GM21515 (cell line): ENCODE measurements around the gene BTN1A1.
"Not testable (repeated sequence)": the region's sequence is repeated elsewhere in the genome, so short reads cannot be mapped to it uniquely, and the experiment has no call there.

Source experiments
- ATAC-seq: cut with Tn5 transposase; IDR thresholded peaks from one replicate; pipeline ENCODE4 v1.9.1; 2021; ENCODE audit not compliant: unreplicated experiment

The BTN1A1 gene

DNA sequence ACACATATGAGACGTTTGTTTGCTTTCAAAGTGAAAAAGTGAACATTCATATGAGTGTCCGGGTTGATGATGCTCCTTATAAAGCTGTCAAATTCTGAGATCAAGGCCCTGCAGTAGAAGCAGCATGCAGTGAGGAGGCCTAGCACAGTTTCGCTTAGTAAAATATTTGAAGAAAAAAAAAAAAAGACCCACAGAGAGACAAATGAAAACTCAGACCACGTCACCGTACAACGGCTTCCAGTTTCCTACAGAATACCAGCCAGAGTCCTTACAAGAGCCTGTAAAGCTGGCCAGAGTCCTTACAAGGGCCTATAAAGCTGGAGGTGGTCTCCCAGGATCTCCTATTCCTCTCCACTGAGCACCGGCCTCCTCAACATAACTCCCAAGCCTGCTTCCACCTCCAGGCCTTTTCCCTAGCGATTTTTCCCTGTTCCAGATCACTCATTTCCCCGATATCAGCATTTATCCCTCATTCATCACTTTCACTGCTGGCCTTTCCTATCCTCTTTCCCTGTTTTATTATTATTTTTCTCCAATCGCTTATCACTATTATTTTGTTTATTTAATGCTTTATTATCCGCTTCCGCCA lies 36.6 kb downstream of the BTN1A1 start:
- ATAC-seq = no peak

DNA sequence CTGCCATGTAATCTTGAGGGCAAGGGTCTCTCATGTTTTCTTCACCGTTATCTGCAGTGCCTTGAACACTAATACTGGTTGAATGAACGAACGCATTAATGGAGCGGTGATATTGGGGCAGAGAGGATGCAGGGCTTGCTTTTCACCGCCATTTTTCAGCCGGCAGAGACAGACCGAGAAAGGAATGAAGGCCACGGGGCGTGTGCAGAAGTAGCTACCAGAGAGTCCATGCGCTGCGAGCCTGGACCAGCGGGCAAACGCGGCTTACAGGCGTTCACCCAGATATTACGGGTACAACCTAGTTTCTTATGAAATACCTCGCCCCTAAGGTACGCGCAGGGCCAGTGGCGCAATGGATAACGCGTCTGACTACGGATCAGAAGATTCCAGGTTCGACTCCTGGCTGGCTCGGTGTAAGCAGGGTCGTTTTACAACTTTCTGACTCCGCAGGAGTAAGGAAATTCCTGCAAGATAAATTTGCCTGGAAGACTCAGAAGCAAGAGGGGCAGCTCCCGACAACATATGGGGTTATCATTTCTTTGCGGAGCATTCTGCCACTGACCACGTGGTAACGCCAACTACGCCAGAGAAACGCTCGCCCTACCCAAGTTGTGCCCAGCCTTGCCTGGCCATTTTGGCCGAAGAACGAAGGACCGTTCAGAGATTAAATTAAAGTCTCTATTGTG lies 37.2 kb downstream of the BTN1A1 start:
- ATAC-seq = peak; percentile 40

DNA sequence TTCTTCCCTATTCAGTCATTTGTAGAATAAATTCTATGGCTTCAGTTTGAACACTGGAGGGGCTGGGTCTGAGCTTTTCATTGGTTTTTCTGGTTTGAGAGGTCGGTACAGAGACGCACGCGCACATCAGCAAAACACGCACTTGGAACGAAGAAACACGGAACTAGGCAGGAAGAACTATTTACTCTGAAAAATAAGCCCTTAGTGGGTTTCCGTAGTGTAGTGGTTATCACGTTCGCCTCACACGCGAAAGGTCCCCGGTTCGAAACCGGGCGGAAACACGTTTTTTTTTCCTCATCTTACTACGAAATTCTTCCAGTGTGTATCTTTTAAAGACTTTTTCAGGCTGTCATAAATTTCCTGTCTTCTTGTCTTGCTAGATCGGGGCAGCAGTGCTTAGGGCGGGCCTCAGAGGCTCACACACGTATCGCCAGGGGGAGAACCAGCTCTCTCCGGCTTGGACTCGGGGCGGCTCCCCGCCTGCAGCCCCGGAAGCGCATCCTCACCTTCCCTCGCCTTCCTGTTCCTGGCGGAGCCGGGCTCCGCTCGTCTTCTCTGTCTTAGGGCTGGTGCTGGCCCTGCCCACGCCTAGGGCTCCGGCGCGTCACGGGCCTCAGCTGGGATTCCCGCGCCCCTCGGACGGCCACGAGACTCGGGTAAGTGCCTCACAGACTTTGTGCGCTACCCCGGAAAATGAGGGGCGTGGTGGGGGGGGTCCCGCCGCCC lies 37.9 kb downstream of the BTN1A1 start, which contains the start of gene HMGN4:
HMGN4 (plus strand) TSS at position 521 of the 726 bp plus-strand sequence. CDS start 6,841 bp downstream, outside the sequence.
- peak; percentile 47 for ATAC-seq

DNA sequence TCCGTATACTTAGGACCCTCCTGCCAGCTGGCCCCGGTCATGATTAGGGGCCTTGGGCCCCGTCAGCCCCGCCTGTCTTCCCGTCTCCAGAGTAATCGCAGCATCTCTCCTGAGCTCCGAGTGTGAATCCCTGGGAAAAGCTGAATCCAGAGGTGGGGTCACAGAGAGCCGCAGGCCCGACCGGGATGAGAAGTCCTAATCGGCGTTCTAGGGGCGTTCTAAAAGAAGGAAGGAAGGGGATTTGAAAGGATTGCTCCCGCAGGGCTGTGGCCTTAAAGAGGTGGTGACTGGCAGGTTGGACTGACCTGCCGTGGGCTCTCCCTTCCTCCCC lies 38.4 kb downstream of the BTN1A1 start:
- ATAC-seq = no peak

DNA sequence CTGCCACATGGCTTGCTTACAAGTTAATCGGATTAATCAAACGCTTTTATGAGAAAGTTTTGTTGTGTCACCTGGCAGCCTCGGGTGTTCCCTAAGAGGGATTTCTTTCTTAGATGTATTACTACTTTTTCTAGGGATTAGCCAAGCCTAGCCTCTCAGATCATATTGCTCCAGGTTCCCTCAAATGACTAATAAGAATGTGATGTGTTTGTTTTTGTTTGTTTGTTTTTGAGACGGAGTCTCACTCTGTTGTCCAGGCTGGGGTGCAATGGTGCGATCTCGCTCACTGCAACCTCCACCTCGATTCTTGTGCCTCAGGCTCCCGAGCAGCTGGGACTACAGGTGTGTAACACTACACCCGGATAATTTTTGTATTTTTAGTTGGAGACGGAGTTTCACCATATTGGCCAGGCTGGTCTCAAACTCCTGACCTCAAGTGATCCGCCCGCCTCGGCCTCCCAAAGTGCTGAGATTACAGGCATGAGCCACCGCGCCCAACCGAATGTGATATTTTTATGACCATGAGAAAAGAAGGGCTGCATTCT lies 39.0 kb downstream of the BTN1A1 start:
- ATAC-seq = no peak

DNA sequence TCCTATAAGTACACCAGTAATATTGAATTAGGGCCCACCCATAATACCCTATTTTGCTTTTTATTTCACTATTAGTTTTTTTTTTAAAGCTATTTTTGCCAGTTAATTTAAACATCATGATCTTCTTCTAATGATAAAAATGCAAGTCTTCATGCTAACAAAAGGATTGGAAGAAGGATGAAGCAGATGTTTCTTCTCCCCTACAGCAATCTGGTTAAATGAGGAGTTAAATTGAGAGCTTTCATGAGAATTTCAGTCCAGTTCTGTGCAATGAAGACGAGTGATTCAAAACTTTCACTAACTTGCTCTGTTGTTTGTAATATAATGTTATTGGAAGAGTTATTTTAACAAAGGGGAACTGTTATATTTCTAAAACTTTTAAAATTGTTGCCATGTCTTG lies 41.5 kb downstream of the BTN1A1 start:
- ATAC-seq = no peak

DNA sequence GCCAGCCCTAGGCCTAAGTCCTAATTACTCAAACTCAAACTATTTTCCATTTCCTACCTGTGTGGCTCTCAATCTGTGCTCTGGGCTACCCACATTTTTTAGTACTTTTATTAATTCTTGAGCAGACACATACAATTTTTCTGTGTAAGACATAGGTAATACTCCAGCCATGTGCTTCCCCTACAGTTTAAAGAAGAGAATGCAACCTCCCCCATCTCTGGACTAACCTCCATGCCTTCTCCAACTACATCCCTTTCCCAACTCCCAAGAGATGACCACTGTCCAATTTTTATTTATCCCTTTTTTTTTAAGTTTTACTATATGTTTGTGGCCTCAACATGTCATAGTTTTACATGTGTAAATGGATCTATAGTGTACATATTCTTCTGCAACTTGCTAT lies 43.9 kb downstream of the BTN1A1 start:
- no peak for ATAC-seq

DNA sequence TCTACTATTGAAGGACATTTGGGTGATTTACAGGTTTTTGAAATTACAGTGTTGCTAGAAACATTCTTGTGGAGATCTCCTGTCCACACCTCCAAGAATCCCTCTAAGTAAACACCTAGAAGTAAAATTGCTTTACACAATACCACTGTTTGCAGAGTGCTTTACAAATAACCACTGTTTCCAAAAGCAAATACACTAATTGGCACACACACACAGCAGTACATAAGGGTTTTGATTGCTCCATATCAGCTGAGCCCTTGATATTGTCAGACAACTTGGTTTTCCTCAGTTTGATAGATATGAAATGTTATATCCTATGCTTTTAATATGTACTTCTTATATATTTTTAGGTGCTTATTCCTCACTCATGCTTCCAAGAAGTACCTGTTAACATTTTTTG lies 44.4 kb downstream of the BTN1A1 start:
- ATAC-seq = no peak

DNA sequence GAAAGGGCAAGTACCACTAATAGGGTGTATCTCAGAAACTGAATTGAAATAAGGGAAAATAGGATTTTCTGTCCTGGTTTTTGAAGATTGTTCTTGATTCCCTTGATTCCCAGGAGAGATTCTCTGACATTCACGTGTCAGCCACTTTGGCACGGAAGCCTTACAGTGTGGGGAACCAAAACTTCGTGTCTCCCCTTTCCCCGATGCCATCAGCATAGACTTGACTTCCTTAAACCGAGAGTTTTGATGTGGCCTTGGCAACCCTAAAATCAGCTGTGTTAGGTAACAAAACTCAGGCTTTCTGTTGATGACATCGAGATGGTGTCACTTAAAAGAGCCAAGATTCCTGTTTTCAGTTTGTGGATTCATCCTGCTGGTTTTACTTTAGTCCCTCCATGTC lies 45.5 kb downstream of the BTN1A1 start:
- no peak for ATAC-seq

DNA sequence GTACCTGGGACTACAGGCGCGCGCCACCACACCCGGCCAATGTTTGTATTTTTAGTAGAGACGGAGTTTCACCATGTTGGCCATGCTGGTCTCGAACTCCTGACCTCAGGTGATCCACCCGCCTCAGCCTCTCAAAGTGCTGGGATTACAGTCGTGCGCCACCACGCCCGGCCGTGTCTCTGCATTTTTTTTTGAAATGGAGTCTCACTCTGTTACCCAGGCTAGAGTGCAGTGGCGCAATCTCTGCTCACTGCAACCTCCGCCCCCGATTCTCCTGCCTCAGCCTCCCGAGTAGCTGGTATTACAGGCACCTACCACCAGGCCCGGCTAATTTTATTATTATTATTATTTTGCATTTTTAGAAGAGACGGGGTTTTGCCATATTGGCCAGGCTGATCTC lies 47.3 kb downstream of the BTN1A1 start:
- not testable (repeated sequence) for ATAC-seq

DNA sequence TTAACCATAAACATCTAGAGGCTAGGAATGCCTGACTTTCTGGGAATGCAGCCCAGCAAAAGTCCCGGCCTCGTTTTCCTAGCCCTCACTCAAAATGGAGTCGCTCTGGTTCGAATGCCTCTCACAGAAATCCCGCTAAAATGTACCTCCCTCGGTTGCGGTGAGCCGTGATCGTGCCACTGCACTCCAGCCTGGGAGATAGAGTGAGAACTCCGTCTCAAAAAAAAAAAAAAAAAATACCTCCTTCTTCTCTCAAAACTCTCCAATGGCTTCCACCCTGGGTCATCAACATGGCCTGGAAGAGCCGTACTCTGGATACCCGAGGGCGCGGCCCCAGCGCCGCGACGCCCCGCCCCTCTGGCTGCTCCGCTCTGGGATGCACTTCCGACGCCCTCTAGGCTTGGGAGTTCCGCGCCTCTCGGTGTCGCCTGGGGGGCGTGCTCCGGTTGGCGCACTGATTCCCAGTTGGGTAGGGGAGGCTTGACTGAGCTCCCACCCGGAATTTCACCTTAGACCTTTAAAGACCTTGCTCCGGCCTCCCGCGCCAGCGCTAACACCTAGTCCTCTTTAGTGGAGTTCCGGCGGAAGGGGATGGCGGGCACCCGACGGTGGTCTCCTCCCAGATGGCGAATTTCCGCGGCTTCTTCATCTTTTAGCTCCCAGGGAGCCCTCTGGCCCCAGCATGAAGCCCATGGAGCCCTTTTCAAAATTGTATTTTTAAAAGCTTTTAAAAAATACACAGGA lies 50.3 kb downstream of the BTN1A1 start:
- no peak for ATAC-seq

DNA sequence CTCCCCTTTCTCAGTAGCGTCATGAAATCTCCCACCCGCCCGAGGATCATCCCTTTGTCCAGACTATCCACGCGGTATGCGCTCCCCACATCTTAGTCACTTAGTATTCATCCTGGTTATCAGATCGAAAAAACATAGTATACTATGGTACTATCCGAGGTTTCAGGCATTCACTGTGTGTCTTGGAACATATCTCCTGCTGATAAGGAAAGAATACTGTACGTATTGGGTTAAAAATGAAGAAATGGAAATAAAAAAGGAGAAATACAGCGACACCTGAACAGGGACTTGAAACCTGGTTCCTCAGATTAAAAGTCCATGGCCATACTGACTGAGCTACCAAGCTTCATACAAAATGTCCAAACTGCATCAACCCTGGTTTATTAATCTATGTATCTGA lies 52.1 kb downstream of the BTN1A1 start:
- ATAC-seq = no peak

DNA sequence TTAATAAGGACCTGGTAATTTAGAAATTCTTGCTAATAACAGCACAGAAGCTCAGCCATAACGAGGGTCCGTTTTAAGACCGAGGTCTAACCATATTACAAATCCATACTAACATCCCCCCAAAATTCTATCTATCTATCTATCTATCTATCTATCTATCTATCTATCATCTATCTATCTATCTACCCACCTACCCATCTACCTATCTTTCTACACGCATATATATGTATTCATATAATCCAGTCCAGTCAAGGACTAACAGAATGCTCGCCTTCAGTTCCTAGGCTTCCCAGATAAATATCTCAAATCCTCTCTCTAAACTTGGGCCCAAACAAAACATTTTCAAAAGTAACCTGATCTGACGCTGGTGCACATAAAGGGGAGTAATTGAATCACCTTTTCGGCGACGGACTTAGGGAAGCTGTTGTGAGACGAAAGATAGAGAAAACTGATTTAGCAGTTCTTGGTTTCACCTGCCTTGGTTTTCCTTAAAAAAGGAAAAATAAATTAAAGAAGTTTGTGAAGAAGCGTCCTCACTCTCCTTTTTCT lies 52.6 kb downstream of the BTN1A1 start:
- no peak for ATAC-seq

DNA sequence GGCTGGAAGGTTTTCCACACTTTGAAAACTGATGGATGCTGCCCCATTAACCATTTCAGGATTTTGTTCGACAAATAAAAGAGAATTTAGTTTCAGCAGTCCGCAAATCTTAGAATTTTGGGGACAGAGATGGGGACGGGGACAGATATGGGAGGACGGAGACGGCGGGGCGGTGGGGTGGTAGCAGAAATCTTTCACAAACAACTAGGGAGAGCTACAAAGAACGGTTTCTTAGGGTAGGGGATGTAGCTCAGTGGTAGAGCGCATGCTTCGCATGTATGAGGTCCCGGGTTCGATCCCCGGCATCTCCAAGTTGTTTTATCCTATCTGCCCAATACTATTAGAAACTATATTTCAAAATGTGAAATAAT lies 53.1 kb downstream of the BTN1A1 start:
- ATAC-seq = peak; percentile 39

DNA sequence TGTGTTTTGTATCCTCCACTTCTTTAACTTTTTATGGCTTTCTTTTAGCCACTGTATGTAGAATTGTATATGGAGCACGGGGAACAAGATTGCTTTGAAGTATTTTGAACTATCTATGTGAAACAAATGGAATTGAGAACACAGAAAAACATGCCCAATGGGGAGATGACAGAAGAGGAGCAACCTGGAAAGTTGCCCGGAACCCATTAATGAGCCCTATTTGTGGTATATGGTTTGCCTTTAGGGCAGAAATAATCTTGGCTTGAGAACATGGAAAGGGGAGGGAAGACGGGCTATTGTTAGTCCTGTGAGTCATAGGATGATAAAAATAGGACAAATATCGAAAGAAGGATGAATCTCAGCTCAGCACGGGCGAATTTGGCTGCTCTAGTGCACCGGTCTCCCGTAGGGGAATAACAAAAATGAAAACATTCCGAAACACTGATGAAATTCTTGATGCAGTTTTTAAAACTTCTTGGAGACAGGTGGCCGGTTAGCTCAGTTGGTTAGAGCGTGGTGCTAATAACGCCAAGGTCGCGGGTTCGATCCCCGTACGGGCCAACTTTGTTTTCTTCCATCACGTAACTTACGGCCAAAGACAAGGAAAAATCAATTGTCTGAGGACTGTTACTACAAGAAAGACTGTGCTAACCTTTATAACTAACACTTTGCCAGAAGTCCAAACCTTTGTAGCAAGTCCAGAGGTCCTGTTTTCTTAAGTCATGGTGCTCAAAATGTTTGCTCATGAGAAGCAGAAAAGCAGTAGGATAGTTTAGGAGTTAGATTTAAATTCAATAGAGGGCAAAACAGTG lies 53.7 kb downstream of the BTN1A1 start:
- peak; percentile 36 for ATAC-seq

DNA sequence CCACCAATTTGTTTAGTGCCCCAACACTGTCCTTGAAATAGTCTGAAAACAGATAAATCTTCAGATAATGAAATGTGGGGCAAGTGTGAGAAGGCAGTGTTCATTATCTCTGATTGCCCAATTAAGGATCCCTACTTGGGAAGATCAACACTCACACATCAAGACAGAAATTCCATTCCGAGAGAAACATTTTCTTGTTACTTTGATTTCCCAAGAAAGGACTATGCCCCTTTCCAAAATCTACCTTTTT lies 54.3 kb downstream of the BTN1A1 start:
- ATAC-seq = no peak

DNA sequence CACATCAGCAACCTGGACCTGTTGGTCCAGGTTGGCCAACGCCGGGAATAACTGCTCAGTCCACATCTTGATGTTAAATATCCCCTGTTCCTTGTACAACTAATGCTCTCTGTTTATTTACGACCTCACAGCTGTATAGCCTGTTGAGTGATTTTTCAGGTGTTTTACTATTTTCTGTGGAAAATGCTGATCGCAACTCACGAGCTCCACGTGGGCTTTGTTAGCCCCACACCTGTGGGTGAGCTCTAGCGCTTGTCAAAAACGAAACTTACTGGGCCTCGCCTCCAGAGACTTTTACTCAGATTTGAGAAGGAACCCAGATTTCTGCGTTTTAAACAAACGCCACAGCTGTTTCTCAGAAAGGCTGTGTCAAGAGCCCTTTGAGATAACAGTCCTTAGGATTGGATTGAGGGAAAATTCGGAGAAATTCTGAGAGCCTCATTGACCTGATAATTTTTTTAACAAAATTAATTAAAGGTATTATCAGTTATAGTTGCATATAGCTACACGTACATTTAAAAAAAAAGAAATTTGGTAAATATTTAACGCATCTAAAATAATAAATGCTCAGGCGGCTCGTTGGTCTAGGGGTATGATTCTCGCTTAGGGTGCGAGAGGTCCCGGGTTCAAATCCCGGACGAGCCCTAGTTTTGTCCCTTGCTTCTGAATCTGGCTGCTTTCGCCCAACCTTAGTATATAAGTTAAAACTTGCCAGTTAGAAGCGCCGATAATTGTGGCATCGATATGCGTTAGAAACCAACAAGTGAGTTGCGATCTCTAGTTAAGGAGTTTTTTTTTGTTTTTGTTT lies 54.8 kb downstream of the BTN1A1 start:
- no peak for ATAC-seq

DNA sequence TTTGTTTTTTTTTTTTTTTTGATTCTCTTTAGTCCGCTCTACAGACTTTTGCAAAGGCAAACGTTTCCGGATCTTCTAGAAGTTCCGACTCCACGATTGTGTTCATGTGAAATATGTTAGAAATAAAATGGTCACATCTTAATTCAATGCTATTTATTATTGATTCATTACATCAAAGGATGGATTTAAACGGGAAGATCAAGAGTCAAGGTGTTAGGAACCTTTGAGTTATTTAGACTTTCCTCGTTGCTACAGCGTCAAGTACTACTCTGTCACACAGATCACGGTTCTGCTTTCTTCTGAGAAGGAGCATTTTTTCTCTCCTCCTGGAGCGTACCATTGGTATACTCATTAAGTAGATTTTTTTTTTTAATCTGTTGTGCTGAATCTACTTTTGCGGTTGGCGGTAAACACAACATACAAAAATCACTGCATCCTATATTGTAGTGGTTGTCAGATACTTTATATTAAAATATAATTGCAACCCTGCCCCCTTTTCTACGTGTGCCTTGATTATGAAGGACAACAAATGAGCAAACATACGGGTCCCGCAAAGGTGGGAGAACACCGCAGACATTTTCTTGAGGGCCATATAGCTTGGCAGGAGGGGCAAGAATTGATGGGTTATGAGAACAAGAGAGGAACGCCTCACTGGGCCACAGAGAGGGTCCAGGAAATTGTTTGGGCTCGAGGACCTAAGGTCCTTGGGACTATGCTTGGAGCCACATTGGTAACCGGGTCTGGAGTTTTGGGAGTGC lies 55.6 kb downstream of the BTN1A1 start:
- no peak for ATAC-seq
